Measurements from ENCODE around the gene TRPM5. TPM values are rescaled to one million over a fixed set of nuclear protein-coding genes. Genes with fewer than 3 reads are reported as not detected.

Gene TRPM5
- total and polyA plus RNA-seq, 4 donors = 0.05 TPM; not detected in 3

- Histone ChIP-seq H3K9me3 (ENCODE audit: control insufficient read depth in 4 of 4, low read length in 3 of 4) (no peaks in the 10 kb centered on the region), H3K36me3 (ENCODE audit: control insufficient read depth in 4 of 4, insufficient read depth in 3 of 4, low read depth in 1 of 4, low read length in 3 of 4) (no peaks in the 10 kb centered on the region), H3K4me3 (ENCODE audit: low read depth in 1 of 3, low read length in 3 of 3) (no peak overlapping the region), H3K27ac (ENCODE audit: low read depth in 1 of 2, low read length in 2 of 2) (no peak overlapping the region), H3K27me3 (ENCODE audit: control insufficient read depth in 4 of 4, insufficient read depth in 4 of 4, low read length in 3 of 4) (peaks cover 0 to 2% (median 0%) of the 10 kb centered on the region in 4 donors), H3K9ac (ENCODE audit: low read depth in 1 of 2, low read length in 2 of 2) (no peak overlapping the region), H3K4me1 (ENCODE audit: control insufficient read depth in 4 of 4, insufficient read depth in 4 of 4, low read length in 3 of 4) (no peaks in the 10 kb centered on the region)
- 82% methylated on average over 13 of the region's 13 CpGs for WGBS
- TF ChIP-seq MAX (IDR thresholded peaks at IDR 0.05) = no peak
- TF ChIP-seq ZBTB33 (IDR thresholded peaks at IDR 0.05) = no peak
- no peak for TF ChIP-seq REST (IDR thresholded peaks at IDR 0.05)
- no peak for TF ChIP-seq RXRA (IDR thresholded peaks at IDR 0.05)
- no peak for TF ChIP-seq CTCF (IDR thresholded peaks at IDR 0.05; ENCODE audit: low read depth, low read length, missing input control)
- no peak for TF ChIP-seq YY1 (IDR thresholded peaks at IDR 0.05)
- TF ChIP-seq HNF4G (IDR thresholded peaks at IDR 0.05) = no peak
- no peak for TF ChIP-seq EGR1 (IDR thresholded peaks at IDR 0.05; ENCODE audit: low read depth in 2 of 2)
- TF ChIP-seq GABPA (IDR thresholded peaks at IDR 0.05 in 1 of 2, conservative IDR thresholded peaks at IDR 0.05 in 1 of 2) = no peak
- no peak for TF ChIP-seq RAD21 (IDR thresholded peaks at IDR 0.05)
- no peak for TF ChIP-seq NR2F2 (IDR thresholded peaks at IDR 0.05)
- no peak for TF ChIP-seq FOXA2 (IDR thresholded peaks at IDR 0.05)
- DNase-seq (ENCODE audit: low spot score) = no peak
Observed at GRCh38 chr11:2436521-2437031, 7.7 kb downstream of the TRPM5 start.

- H3K4me3 ChIP-seq (ENCODE audit: low read depth in 1 of 3, low read length in 3 of 3) = no peak overlapping the region
- WGBS = 71% methylated on average over 10 of the region's 10 CpGs
- no peak overlapping the region for H3K27ac ChIP-seq (ENCODE audit: low read depth in 1 of 2, low read length in 2 of 2)
Observed at GRCh38 chr11:2436013-2436520, 8.2 kb downstream of the TRPM5 start.

More at GRCh38 chr11:2436013-2436520, 8.2 kb downstream of the TRPM5 start:
- peaks cover 0 to 2% (median 0%) of the 10 kb centered on the region in 4 donors for H3K27me3 ChIP-seq (ENCODE audit: control insufficient read depth in 4 of 4, insufficient read depth in 4 of 4, low read length in 3 of 4)
- no peaks in the 10 kb centered on the region for H3K4me1 ChIP-seq (ENCODE audit: control insufficient read depth in 4 of 4, insufficient read depth in 4 of 4, low read length in 3 of 4)
- no peak for TF ChIP-seq MAX (IDR thresholded peaks at IDR 0.05)
- no peak for TF ChIP-seq ATF3 (IDR thresholded peaks at IDR 0.05)
- TF ChIP-seq SP1 (IDR thresholded peaks at IDR 0.05) = no peak
- no peak for TF ChIP-seq ZBTB33 (IDR thresholded peaks at IDR 0.05)
- TF ChIP-seq HNF4A (conservative IDR thresholded peaks at IDR 0.05) = no peak
- no peak for TF ChIP-seq RAD21 (IDR thresholded peaks at IDR 0.05)
- TF ChIP-seq REST (IDR thresholded peaks at IDR 0.05) = no peak
- no peak for DNase-seq (ENCODE audit: low spot score)
- H3K9me3 ChIP-seq (ENCODE audit: control insufficient read depth in 4 of 4, low read length in 3 of 4) = no peaks in the 10 kb centered on the region
- H3K9ac ChIP-seq (ENCODE audit: low read depth in 1 of 2, low read length in 2 of 2) = no peak overlapping the region
- H3K36me3 ChIP-seq (ENCODE audit: control insufficient read depth in 4 of 4, insufficient read depth in 3 of 4, low read depth in 1 of 4, low read length in 3 of 4) = no peaks in the 10 kb centered on the region

Data from liver (tissue), 9 donors.